Stomach (tissue), 9 donors: Measurements from ENCODE around the gene SMIM41. TPM values are rescaled to one million over a fixed set of nuclear protein-coding genes. Genes with fewer than 3 reads are reported as not detected.

ENCODE experiments used
- DNase-seq, 2 donors: peaks; one replicate each; pipeline versions ENCODE4 v3.0.0 to v3.0.0-alpha.2; 2013 to 2019
- H3K27ac ChIP-seq, 5 donors: fragments of 200-600 bp in 4 of 5; sonication (generic) in 4 of 5; one replicate each; pipeline ENCODE4 v1.5.1; 2013 to 2019; ENCODE audit warnings: mild to moderate bottlenecking in 1 of 5, moderate library complexity in 1 of 5
- H3K27me3 ChIP-seq, 3 donors: fragments of 200-600 bp; sonication (generic); one replicate each; pipeline ENCODE4 v1.5.1; 2017 to 2019; ENCODE audit warnings: mixed run types in 1 of 3
- H3K36me3 ChIP-seq, 4 donors: fragments of 200-600 bp; sonication (generic); 1 replicate in 3 of 4; 2 replicates in 1 of 4; pipeline ENCODE4 v1.5.1; 2016 to 2019
- H3K4me1 ChIP-seq, 4 donors: fragments of 200-600 bp; sonication (generic); one replicate each; pipeline ENCODE4 v1.5.1; 2016 to 2019
- H3K4me3 ChIP-seq, 4 donors: fragments of 200-600 bp; sonication (generic) in 3 of 4; one replicate each; pipeline ENCODE4 v1.5.1; 2016 to 2019; ENCODE audit warnings: mild to moderate bottlenecking in 1 of 4
- H3K9me3 ChIP-seq, 4 donors: fragments of 200-600 bp; sonication (generic); one replicate each; pipeline ENCODE4 v1.5.1; 2016 to 2019
- EP300 ChIP-seq: sonication (generic); formaldehyde crosslinking; IDR thresholded peaks from one replicate; pipeline ENCODE4 v1.6.1; 2017; ENCODE audit warnings: antibody characterized with exemption
- POLR2A ChIP-seq, 4 donors: fragments of 450-650 bp; IDR thresholded peaks; one replicate each; pipeline ENCODE4 v1.6.1; 2016; ENCODE audit warnings: antibody characterized with exemption in 4 of 4, control low read depth in 2 of 4, mild to moderate bottlenecking in 1 of 4, moderate library complexity in 1 of 4
- POLR2AphosphoS5 ChIP-seq, 3 donors: sonication (generic); formaldehyde crosslinking; IDR thresholded peaks; one replicate each; pipeline ENCODE4 v1.6.1; 2016; ENCODE audit warnings: antibody characterized with exemption in 3 of 3
- WGBS, 5 donors: extraction: QIAGEN DNeasy Blood & Tissue Kit in 3 of 5; methylation state at CpG; one replicate each; pipeline versions ENCODE4 v1.1.5 to v1.1.7; 2013 to 2018; 5-methylcytosine and 5-hydroxymethylcytosine counted together
- intact Hi-C: fragments of 100-400 bp; cut with DNase I; formaldehyde crosslinking; loops from one replicate; pipeline ENCODE4 v1.15.1; 2023; ENCODE audit warnings: low total_unique reads
- polyA plus RNA-seq, 3 donors: library from polyadenylated mRNA; stranded (reverse); fragments of 200-250 nt; gene quantifications; one replicate each; pipeline ENCODE4 v1.2.3, GENCODE V29; 2013
- total RNA-seq, 5 donors: library from RNA; depleted of rRNA; stranded (reverse); fragments of >200 nt; gene quantifications; one replicate each; pipeline versions ENCODE4 v1.1.0 to v1.2.3, GENCODE V29; 2014 to 2016
- TF ChIP-seq, protein P1 (sequence below), 7 experiments: fragments of 450-650 bp in 4 of 7; fragments of 200-600 bp in 3 of 7; sonication (generic) in 3 of 7; IDR thresholded peaks; one replicate each; pipeline ENCODE4 v1.5.1; 2016 to 2019; ENCODE audit warnings: antibody characterized with exemption in 7 of 7, control low read depth in 2 of 7, mild to moderate bottlenecking in 1 of 7
- donor health status: healthy with polysubstance abuse.
- donor health status: Bipolar disorder and iron deficiency.
- donor health status: healthy.

Gene SMIM41
- total and polyA plus RNA-seq, 8 donors = 1.1 to 21.6 (median 6.5) TPM; not detected in 1

GRCh38 chr12:52145228-52146088 is 66.0 kb downstream of the SMIM41 start:
- intact Hi-C loops = no loop called here
- DNase-seq = peak in 1 of 2 donors; percentile 59
- no peaks in the 10 kb centered on the region for H3K27me3 ChIP-seq
- peak overlapping the region; percentile 67 to 92 (median 88) for H3K27ac ChIP-seq
- TF ChIP-seq POLR2AphosphoS5 (IDR thresholded peaks at IDR 0.05) (no peak), POLR2A (IDR thresholded peaks at IDR 0.05) (no peak), EP300 (no peak)
- TF ChIP-seq, protein P1, sequence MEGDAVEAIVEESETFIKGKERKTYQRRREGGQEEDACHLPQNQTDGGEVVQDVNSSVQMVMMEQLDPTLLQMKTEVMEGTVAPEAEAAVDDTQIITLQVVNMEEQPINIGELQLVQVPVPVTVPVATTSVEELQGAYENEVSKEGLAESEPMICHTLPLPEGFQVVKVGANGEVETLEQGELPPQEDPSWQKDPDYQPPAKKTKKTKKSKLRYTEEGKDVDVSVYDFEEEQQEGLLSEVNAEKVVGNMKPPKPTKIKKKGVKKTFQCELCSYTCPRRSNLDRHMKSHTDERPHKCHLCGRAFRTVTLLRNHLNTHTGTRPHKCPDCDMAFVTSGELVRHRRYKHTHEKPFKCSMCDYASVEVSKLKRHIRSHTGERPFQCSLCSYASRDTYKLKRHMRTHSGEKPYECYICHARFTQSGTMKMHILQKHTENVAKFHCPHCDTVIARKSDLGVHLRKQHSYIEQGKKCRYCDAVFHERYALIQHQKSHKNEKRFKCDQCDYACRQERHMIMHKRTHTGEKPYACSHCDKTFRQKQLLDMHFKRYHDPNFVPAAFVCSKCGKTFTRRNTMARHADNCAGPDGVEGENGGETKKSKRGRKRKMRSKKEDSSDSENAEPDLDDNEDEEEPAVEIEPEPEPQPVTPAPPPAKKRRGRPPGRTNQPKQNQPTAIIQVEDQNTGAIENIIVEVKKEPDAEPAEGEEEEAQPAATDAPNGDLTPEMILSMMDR (IDR thresholded peaks at IDR 0.05) = no peak
- peaks cover 31 to 56% (median 43%) of the 10 kb centered on the region in 4 donors for H3K4me1 ChIP-seq
- H3K4me3 ChIP-seq = no peak overlapping the region
- 83 to 89% (median 83%) methylated on average over 15 to 18 of the region's 18 CpGs for WGBS, 5 donors
- no peaks in the 10 kb centered on the region for H3K9me3 ChIP-seq
- H3K36me3 ChIP-seq = no peaks in the 10 kb centered on the region

DNA sequence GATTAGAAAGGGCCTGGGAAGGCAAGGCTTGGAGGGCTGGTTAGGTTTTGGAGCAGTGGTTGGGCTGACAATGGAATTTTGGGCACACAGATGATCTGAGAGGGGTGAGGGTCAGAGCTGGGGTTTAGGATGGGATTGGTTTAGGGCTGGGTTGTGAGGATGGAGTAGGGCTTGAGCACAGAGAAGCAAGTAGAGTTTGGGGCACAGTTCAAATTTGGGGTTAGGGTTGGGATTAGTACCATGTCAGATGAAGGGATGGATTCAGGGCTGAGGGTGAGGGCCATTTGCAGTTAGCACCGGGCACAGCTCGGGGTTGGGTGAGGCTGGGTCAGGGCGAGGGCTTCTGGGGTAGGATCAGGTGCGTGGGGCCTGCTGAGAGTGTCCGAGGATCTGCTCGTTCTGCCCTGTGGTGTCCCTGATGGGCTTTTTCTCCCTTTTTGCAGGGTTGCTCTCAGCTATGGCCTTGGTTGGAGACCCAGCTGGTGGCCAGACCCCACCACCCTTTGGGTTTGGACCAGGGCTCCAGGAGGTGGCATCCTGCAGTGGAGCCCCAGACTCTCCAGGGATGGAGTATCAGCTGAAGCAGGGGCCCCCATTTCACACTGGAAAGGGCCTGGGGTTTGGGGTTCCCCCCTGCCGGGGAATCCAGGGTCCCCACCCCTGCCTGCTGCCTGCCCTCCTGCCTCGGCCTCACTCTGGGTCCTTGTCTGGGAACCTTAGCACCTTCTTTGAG is 66.8 kb downstream of the SMIM41 start:
- TF ChIP-seq EP300 = no peak
- TF ChIP-seq, protein P1 (IDR thresholded peaks at IDR 0.05) = no peak
- no peak for TF ChIP-seq POLR2A (IDR thresholded peaks at IDR 0.05)
- TF ChIP-seq POLR2AphosphoS5 (IDR thresholded peaks at IDR 0.05) = no peak
- intact Hi-C loops = no loop called here
- Histone ChIP-seq H3K4me3 (peak overlapping the region in 1 of 4 donors; percentile 0), H3K4me1 (peaks cover 31 to 56% (median 44%) of the 10 kb centered on the region in 4 donors), H3K9me3 (no peaks in the 10 kb centered on the region), H3K27ac (peak overlapping the region; percentile 67 to 92 (median 88)), H3K36me3 (no peaks in the 10 kb centered on the region), H3K27me3 (no peaks in the 10 kb centered on the region)
- 73 to 85% (median 79%) methylated on average over 5 to 8 of the region's 8 CpGs for WGBS, 5 donors
- DNase-seq = peak in 1 of 2 donors; percentile 5

- WGBS, 5 donors = 44 to 77% (median 52%) methylated on average over 6 to 11 of the region's 11 CpGs
- H3K9me3 ChIP-seq = no peaks in the 10 kb centered on the region
Measured at GRCh38 chr12:52146822-52147366, 67.4 kb downstream of the SMIM41 start.

More at GRCh38 chr12:52146822-52147366, 67.4 kb downstream of the SMIM41 start:
- Histone ChIP-seq H3K27ac (peak overlapping the region; percentile 67 to 92 (median 88)), H3K27me3 (peaks cover 0 to 3% (median under 1%) of the 10 kb centered on the region in 3 donors), H3K4me3 (peak overlapping the region in 1 of 4 donors; percentile 0), H3K4me1 (peaks cover 36 to 62% (median 51%) of the 10 kb centered on the region in 4 donors), H3K36me3 (no peaks in the 10 kb centered on the region)
- peak in 1 of 2 donors; percentile 28 for DNase-seq
- TF ChIP-seq, protein P1 (IDR thresholded peaks at IDR 0.05) = no peak
- no peak for TF ChIP-seq EP300
- TF ChIP-seq POLR2A (IDR thresholded peaks at IDR 0.05) = no peak
- intact Hi-C loops = no loop called here
